IMR-90 (cell line): ENCODE results near the gene ANKDD1A. TPM values are rescaled to one million over a fixed set of nuclear protein-coding genes. Genes with fewer than 3 reads are reported as not detected.

Experiments used
- ATAC-seq: fragments of 200-7000 bp; cut with Tn5 transposase; 2 replicates; pipeline ENCODE4 v1.9.1; 2020; ENCODE audit warnings: low read depth, mild to moderate bottlenecking, moderate library complexity
- BruUV-seq: library from RNA; stranded (reverse); fragments of 400-500 nt; replicated peaks from 2 replicates; lab custom pipeline; 2021; lab: Mats Ljungman, UMichigan
- CTCF ChIA-PET: fragments of 300-600 bp; formaldehyde crosslinking; extraction: SDS; loops from one replicate; lab custom pipeline; 2021; ENCODE audit warnings: antibody characterized with exemption; lab: Yijun Ruan, JAX
- POLR2A ChIA-PET: fragments of 300-600 bp; sonication (Branson Sonifier 250); formaldehyde crosslinking; loops from one replicate; lab custom pipeline; 2022; ENCODE audit warnings: antibody characterized with exemption; ENCODE audit not compliant: unreplicated experiment; lab: Charles Lee
- DNase-seq: peaks from one replicate; pipeline ENCODE4 v3.0.0; 2013
- H2AFZ ChIP-seq: replicated peaks from 2 replicates; pipeline ENCODE3; 2013; ENCODE audit warnings: low read length, mild to moderate bottlenecking; ENCODE audit not compliant: poor library complexity
- H2AK5ac ChIP-seq: 2 replicates; pipeline ENCODE4 v1.6.1; 2013; ENCODE audit warnings: low read depth, low read length, inconsistent platforms
- H2AK9ac ChIP-seq: replicated peaks from 2 replicates; pipeline ENCODE3; 2013; ENCODE audit warnings: mild to moderate bottlenecking, low read depth, low read length, moderate library complexity; ENCODE audit not compliant: poor library complexity
- H2BK120ac ChIP-seq: 2 replicates; pipeline ENCODE4 v1.6.1; 2013; ENCODE audit warnings: low read depth, low read length, inconsistent platforms
- H2BK15ac ChIP-seq: 3 replicates; pipeline ENCODE4 v1.6.1; 2013; ENCODE audit warnings: low read depth, low read length, inconsistent platforms
- H2BK20ac ChIP-seq: 2 replicates; pipeline ENCODE4 v1.6.1; 2013; ENCODE audit warnings: low read depth, mild to moderate bottlenecking, inconsistent platforms, low read length, moderate library complexity
- H2BK5ac ChIP-seq: 2 replicates; pipeline ENCODE4 v1.6.1; 2013; ENCODE audit warnings: mild to moderate bottlenecking, low read depth, low read length, inconsistent platforms; ENCODE audit not compliant: poor library complexity, severe bottlenecking
- H3K14ac ChIP-seq: replicated peaks from 2 replicates; pipeline ENCODE4 v1.6.1; 2013; ENCODE audit warnings: low read depth, low read length, inconsistent platforms
- H3K18ac ChIP-seq: 2 replicates; pipeline ENCODE4 v1.6.1; 2013; ENCODE audit warnings: low read depth, low read length, control low read depth
- H3K23ac ChIP-seq: 2 replicates; pipeline ENCODE4 v1.6.1; 2013; ENCODE audit warnings: low read depth, low read length, inconsistent platforms
- H3K27ac ChIP-seq: 2 replicates; pipeline ENCODE4 v1.5.1; 2013; ENCODE audit warnings: mild to moderate bottlenecking, control low read depth, low read length; ENCODE audit not compliant: insufficient read depth
- H3K27me3 ChIP-seq: 2 replicates; pipeline ENCODE4 v1.6.1; 2013; ENCODE audit warnings: low read length; ENCODE audit not compliant: control insufficient read depth, insufficient read depth
- H3K36me3 ChIP-seq: 2 replicates; pipeline ENCODE4 v1.6.1; 2013; ENCODE audit warnings: low read length, mixed read lengths; ENCODE audit not compliant: control insufficient read depth, insufficient read depth
- H3K4ac ChIP-seq: 2 replicates; pipeline ENCODE4 v1.6.1; 2013; ENCODE audit warnings: low read depth, low read length, inconsistent platforms
- H3K4me1 ChIP-seq: 2 replicates; pipeline ENCODE4 v1.6.1; 2013; ENCODE audit warnings: low read length, mixed read lengths; ENCODE audit not compliant: control insufficient read depth, insufficient read depth
- H3K4me2 ChIP-seq: 2 replicates; pipeline ENCODE4 v1.6.1; 2013; ENCODE audit warnings: low read depth, mild to moderate bottlenecking, control low read depth, low read length, moderate library complexity
- H3K4me3 ChIP-seq: 2 replicates; pipeline ENCODE4 v1.5.1; 2013; ENCODE audit warnings: low read depth, mild to moderate bottlenecking, control low read depth, low read length, moderate library complexity; ENCODE audit not compliant: insufficient read depth
- H3K56ac ChIP-seq: 2 replicates; pipeline ENCODE4 v1.6.1; 2013; ENCODE audit warnings: low read length, inconsistent platforms; ENCODE audit not compliant: insufficient read depth; ENCODE audit errors: extremely low read depth
- H3K79me1 ChIP-seq, 2 experiments: 2 replicates each; pipeline ENCODE4 v1.6.1; 2013; ENCODE audit warnings: low read length in 2 of 2, inconsistent platforms in 1 of 2, low read depth in 1 of 2
- H3K9ac ChIP-seq: 2 replicates; pipeline ENCODE4 v1.6.1; 2013; ENCODE audit warnings: low read depth, low read length, control low read depth
- H3K9me1 ChIP-seq: 2 replicates; pipeline ENCODE4 v1.6.1; 2013; ENCODE audit warnings: low read length, inconsistent platforms; ENCODE audit not compliant: insufficient read depth
- H3K9me3 ChIP-seq: 2 replicates; pipeline ENCODE4 v1.6.1; 2013; ENCODE audit warnings: low read length; ENCODE audit not compliant: control insufficient read depth, insufficient read depth
- H4K20me1 ChIP-seq: 2 replicates; pipeline ENCODE4 v1.6.1; 2013; ENCODE audit warnings: low read length, inconsistent platforms; ENCODE audit not compliant: insufficient read depth
- H4K5ac ChIP-seq: 2 replicates; pipeline ENCODE4 v1.6.1; 2013; ENCODE audit warnings: mild to moderate bottlenecking, low read depth, low read length, control low read depth
- H4K8ac ChIP-seq, 2 experiments: 2 replicates each; pipeline ENCODE4 v1.6.1; 2013; ENCODE audit warnings: low read depth in 2 of 2, low read length in 2 of 2, control low read depth in 1 of 2, inconsistent platforms in 1 of 2
- H4K91ac ChIP-seq: 2 replicates; pipeline ENCODE4 v1.6.1; 2013; ENCODE audit warnings: low read depth, low read length, inconsistent platforms; ENCODE audit not compliant: insufficient read depth
- BHLHE40 ChIP-seq: fragments of 150-350 bp; IDR thresholded peaks from 2 replicates; pipeline ENCODE4 v1.6.1; 2016; ENCODE audit warnings: mild to moderate bottlenecking, low read depth, low read length
- CEBPB ChIP-seq: IDR thresholded peaks from 2 replicates; pipeline ENCODE4 v1.6.1; 2012; ENCODE audit warnings: low read depth, low read length, improper control_type of control experiment
- CHD1 ChIP-seq: IDR thresholded peaks from 2 replicates; pipeline ENCODE4 v1.6.1; 2012; ENCODE audit warnings: low read depth, low read length, improper control_type of control experiment
- CTCF ChIP-seq: conservative IDR thresholded peaks from 2 replicates; pipeline ENCODE4 v1.5.1; 2012; ENCODE audit warnings: mild to moderate bottlenecking, low read depth, low read length, improper control_type of control experiment
- ELK1 ChIP-seq: fragments of 150-350 bp; IDR thresholded peaks from 2 replicates; pipeline ENCODE4 v1.6.1; 2016; ENCODE audit warnings: low read depth, mild to moderate bottlenecking, low read length, moderate library complexity, borderline replicate concordance
- FOS ChIP-seq: fragments of 150-350 bp; IDR thresholded peaks from 2 replicates; pipeline ENCODE4 v1.6.1; 2016; ENCODE audit warnings: low read depth, low read length
- MAFK ChIP-seq: IDR thresholded peaks from 2 replicates; pipeline ENCODE4 v1.6.1; 2012; ENCODE audit warnings: low read depth, low read length, improper control_type of control experiment
- MAZ ChIP-seq: IDR thresholded peaks from 2 replicates; pipeline ENCODE4 v1.6.1; 2012; ENCODE audit warnings: low read depth, mild to moderate bottlenecking, low read length, improper control_type of control experiment, moderate library complexity, borderline replicate concordance
- MXI1 ChIP-seq: IDR thresholded peaks from 2 replicates; pipeline ENCODE4 v1.6.1; 2012; ENCODE audit warnings: low read depth, mild to moderate bottlenecking, low read length, moderate library complexity, borderline replicate concordance
- NFE2L2 ChIP-seq: fragments of 150-350 bp; IDR thresholded peaks from 2 replicates; pipeline ENCODE4 v1.6.1; 2016; ENCODE audit warnings: low read depth, mild to moderate bottlenecking, low read length
- POLR2A ChIP-seq: IDR thresholded peaks from 2 replicates; pipeline ENCODE4 v1.6.1; 2012; ENCODE audit warnings: mild to moderate bottlenecking, low read depth, low read length
- RAD21 ChIP-seq: IDR thresholded peaks from 2 replicates; pipeline ENCODE4 v1.6.1; 2012; ENCODE audit warnings: low read length, improper control_type of control experiment
- RCOR1 ChIP-seq: IDR thresholded peaks from 2 replicates; pipeline ENCODE4 v1.6.1; 2012; ENCODE audit warnings: mild to moderate bottlenecking, low read length, improper control_type of control experiment; ENCODE audit not compliant: insufficient replicate concordance
- RFX5 ChIP-seq: IDR thresholded peaks from 2 replicates; pipeline ENCODE4 v1.8.0; 2012; ENCODE audit warnings: low read depth, mild to moderate bottlenecking, low read length, moderate library complexity
- SMC3 ChIP-seq: fragments of 150-350 bp; IDR thresholded peaks from 2 replicates; pipeline ENCODE4 v1.6.1; 2016; ENCODE audit warnings: low read depth, mild to moderate bottlenecking, antibody characterized with exemption, low read length, moderate library complexity
- USF2 ChIP-seq: fragments of 150-350 bp; IDR thresholded peaks from 2 replicates; pipeline ENCODE4 v1.6.1; 2017; ENCODE audit warnings: mild to moderate bottlenecking, antibody characterized with exemption, low read length, low read depth
- WGBS, 2 experiments: methylation state at CpG; one replicate each; pipeline versions ENCODE4 v1.1.5 to v1.1.7; 2013; ENCODE audit warnings: missing lambda C conversion rate in 2 of 2; ENCODE audit not compliant: insufficient read length in 1 of 2; ENCODE audit errors: extremely low coverage in 2 of 2; 5-methylcytosine and 5-hydroxymethylcytosine counted together
- dilution Hi-C: fragments of 300-500 bp; cut with HindIII; formaldehyde crosslinking; loops from one replicate; pipeline ENCODE4 v1.14.3; 2018; ENCODE audit warnings: low sequenced_read_pairs; ENCODE audit not compliant: unreplicated experiment
- in situ Hi-C: fragments of 300-500 bp; cut with MboI; formaldehyde crosslinking; loops from 3 replicates; pipeline ENCODE4 v1.14.3; 2019; ENCODE audit warnings: low sequenced_read_pairs, inconsistent platforms, mixed read lengths
- intact Hi-C: fragments of 100-400 bp; cut with micrococcal nuclease; formaldehyde crosslinking; loops from 2 replicates; pipeline ENCODE4 v1.10.0; 2022
- polyA plus RNA-seq, 3 experiments: library from polyadenylated mRNA; depleted of rRNA; stranded (reverse); fragments of >200 nt; gene quantifications; 2 replicates each; pipeline ENCODE4 v1.2.3, GENCODE V29; 2012; ENCODE audit warnings: low replicate concordance in 1 of 3
- total RNA-seq: library from RNA; depleted of rRNA; stranded (reverse); fragments of >200 nt; gene quantifications from 2 replicates; pipeline ENCODE4 v1.2.3, GENCODE V29; 2012

Gene ANKDD1A
- total and polyA plus RNA-seq, 2 of the 4 experiments (the other 2 are of a cell fraction), result 3.6 to 4.9 TPM

GRCh38 chr15:64970698-64971097 lies 59.0 kb downstream of the ANKDD1A start:
- H2BK15ac ChIP-seq, result no peak overlapping the region
- H4K5ac ChIP-seq, result no peak overlapping the region
- no peak overlapping the region for H2BK20ac ChIP-seq
- no peaks in the 10 kb centered on the region for H3K9me1 ChIP-seq
- no peak overlapping the region for H3K27ac ChIP-seq
- H3K9ac ChIP-seq, result no peak overlapping the region
- no peak overlapping the region for H2BK120ac ChIP-seq
- H3K4ac ChIP-seq, result no peak overlapping the region
- H3K56ac ChIP-seq, result no peak overlapping the region
- CTCF ChIA-PET, result interaction anchor here (0.5 kb wide), 1 partner anchor 37 kb away, joined by 4 read pairs; no protein-coding TSS in a partner anchor
- no peak overlapping the region for H2AK9ac ChIP-seq
- H2AFZ ChIP-seq, result no peak overlapping the region
- H3K14ac ChIP-seq, result no peak overlapping the region
- no peak overlapping the region for H3K4me2 ChIP-seq
- WGBS, 2 experiments, result 100% methylated on average over 2 of the region's 7 CpGs; no CpG with 5 or more reads in 1 of the 2 experiments
- H3K36me3 ChIP-seq, result peaks cover 47% of the 10 kb centered on the region
- in situ Hi-C loops, result no loop called here
- H3K79me1 ChIP-seq, result no peaks in the 10 kb centered on the region; a peak in 1 of 4 replicates
- no TSS peak for BruUV-seq
- H4K8ac ChIP-seq, result no peak overlapping the region
- no peaks in the 10 kb centered on the region for H3K9me3 ChIP-seq
- TF ChIP-seq ELK1 (no peak), CHD1 (no peak), CTCF (no peak), MAZ (no peak), RCOR1 (no peak), RFX5 (no peak), CEBPB (no peak), MAFK (no peak), USF2 (no peak), RAD21 (no peak), FOS (no peak), BHLHE40 (no peak), NFE2L2 (no peak), MXI1 (no peak), POLR2A (no peak), SMC3 (no peak)
- intact Hi-C loops, result no loop called here
- H3K4me1 ChIP-seq, result no peaks in the 10 kb centered on the region
- no peak overlapping the region for H2BK5ac ChIP-seq
- no peak overlapping the region for H3K4me3 ChIP-seq
- no peak overlapping the region for H2AK5ac ChIP-seq
- H4K20me1 ChIP-seq, result no peaks in the 10 kb centered on the region
- dilution Hi-C loops, result no loop called here
- POLR2A ChIA-PET, result interaction anchor here (0.6 kb wide), 1 partner anchor 326 kb away, joined by 4 read pairs; no protein-coding TSS in a partner anchor
- ATAC-seq (no peak), DNase-seq (no peak)
- H4K91ac ChIP-seq, result no peak overlapping the region
- H3K18ac ChIP-seq, result no peak overlapping the region
- no peak overlapping the region for H3K23ac ChIP-seq
- no peaks in the 10 kb centered on the region for H3K27me3 ChIP-seq
